HCT116 (cell line): ENCODE results near the gene ADIPOQ. TPM values are rescaled to one million over a fixed set of nuclear protein-coding genes. Genes with fewer than 3 reads are reported as not detected.
"Not testable (repeated sequence)": the region's sequence is repeated elsewhere in the genome, so short reads cannot be mapped to it uniquely, and the experiment has no call there.

Source experiments
- ATAC-seq: fragments of 200-7000 bp; cut with Tn5 transposase; 2 replicates; pipeline ENCODE4 v1.9.1; 2020; ENCODE audit warnings: mild to moderate bottlenecking, moderate library complexity
- BruUV-seq: library from RNA; stranded (reverse); fragments of 400-500 nt; replicated peaks from 2 replicates; lab custom pipeline; 2021; lab: Mats Ljungman, UMichigan
- CTCF ChIA-PET: fragments of 300-600 bp; sonication (Branson Sonifier 250); formaldehyde crosslinking; loops from one replicate; lab custom pipeline; 2021; ENCODE audit warnings: antibody characterized with exemption; lab: Charles Lee
- POLR2A ChIA-PET: fragments of 300-600, 350-600 bp; sonication (Branson Sonifier 250); formaldehyde crosslinking; loops from one replicate; lab custom pipeline; 2021; ENCODE audit warnings: antibody characterized with exemption; lab: Charles Lee
- RAD21 ChIA-PET, 2 experiments: fragments of 300-600 bp; sonication (Branson Sonifier 250); formaldehyde crosslinking; loops; one replicate each; lab custom pipeline; 2023; ENCODE audit warnings: low total read pairs in 2 of 2; ENCODE audit not compliant: uncharacterized antibody in 2 of 2, unreplicated experiment in 2 of 2, low non-redundant PET in 1 of 2; lab: Charles Lee
- DNase-seq: peaks from one replicate; pipeline ENCODE4 v3.0.0-alpha.2; 2010; ENCODE audit warnings: low read depth, low spot score
- H2AFZ ChIP-seq: fragments of 200-600 bp; shearing (Covaris generic), sonication (generic); 2 replicates; pipeline ENCODE4 v1.6.1; 2017; ENCODE audit warnings: low read depth, mixed run types, mixed read lengths, antibody characterized with exemption, low read length; ENCODE audit not compliant: poor library complexity, severe bottlenecking
- H3K27ac ChIP-seq: 2 replicates; pipeline ENCODE4 v1.5.1; 2012; ENCODE audit warnings: low read depth, low read length
- H3K27me3 ChIP-seq: fragments of 200-600 bp; sonication (generic); 2 replicates; pipeline ENCODE4 v1.6.1; 2016; ENCODE audit warnings: mixed run types, low read length, mixed read lengths; ENCODE audit not compliant: insufficient read depth
- H3K36me3 ChIP-seq, 2 experiments: fragments of 200-500 bp in 1 of 2; fragments of 200-600 bp in 1 of 2; sonication (Bioruptor generic) in 1 of 2; sonication (generic) in 1 of 2; 2 replicates each; pipeline versions ENCODE4 v1.5.1 to v1.6.1; 2014 to 2016; ENCODE audit warnings: low read length in 2 of 2, inconsistent platforms in 1 of 2, mixed read lengths in 1 of 2, mixed run types in 1 of 2; ENCODE audit not compliant: insufficient read depth in 2 of 2, control insufficient read depth in 1 of 2
- H3K4me1 ChIP-seq, 2 experiments: fragments of 200-600 bp in 1 of 2; sonication (generic) in 1 of 2; 2 replicates each; pipeline versions ENCODE4 v1.5.1 to v1.6.1; 2012 to 2017; ENCODE audit warnings: low read length in 2 of 2, inconsistent platforms in 1 of 2, mild to moderate bottlenecking in 1 of 2, mixed read lengths in 1 of 2, mixed run types in 1 of 2, moderate library complexity in 1 of 2; ENCODE audit not compliant: insufficient read depth in 2 of 2, control insufficient read depth in 1 of 2
- H3K4me2 ChIP-seq: fragments of 200-600 bp; sonication (generic); 2 replicates; pipeline ENCODE4 v1.6.1; 2017; ENCODE audit warnings: mixed run types, low read length, mixed read lengths
- H3K4me3 ChIP-seq, 2 experiments: fragments of 200-600 bp in 1 of 2; sonication (generic) in 1 of 2; replicated peaks in 1 of 2; 2 replicates each; pipeline ENCODE4 v1.5.1; 2011 to 2016; ENCODE audit warnings: low read length in 2 of 2, control low read depth in 1 of 2, low read depth in 1 of 2, mild to moderate bottlenecking in 1 of 2, mixed read lengths in 1 of 2, mixed run types in 1 of 2
- H3K79me2 ChIP-seq: fragments of 200-600 bp; sonication (generic); 2 replicates; pipeline ENCODE4 v1.6.1; 2017; ENCODE audit warnings: mild to moderate bottlenecking, mixed run types, low read length, moderate library complexity, mixed read lengths; ENCODE audit not compliant: insufficient read depth
- H3K9ac ChIP-seq: fragments of 200-600 bp; sonication (generic); 2 replicates; pipeline ENCODE4 v1.6.1; 2016; ENCODE audit warnings: low read length, mixed read lengths
- H3K9me2 ChIP-seq: fragments of 200-600 bp; sonication (generic), shearing (Covaris generic); 2 replicates; pipeline ENCODE4 v1.6.1; 2017; ENCODE audit warnings: mixed run types, mild to moderate bottlenecking, moderate library complexity; ENCODE audit not compliant: insufficient read depth
- H3K9me3 ChIP-seq, 2 experiments: fragments of 200-500 bp in 1 of 2; fragments of 200-600 bp in 1 of 2; sonication (Bioruptor generic) in 1 of 2; sonication (generic) in 1 of 2; 2 replicates each; pipeline ENCODE4 v1.6.1; 2014 to 2017; ENCODE audit warnings: low read length in 2 of 2, mixed read lengths in 2 of 2, inconsistent platforms in 1 of 2, low read depth in 1 of 2, mild to moderate bottlenecking in 1 of 2, mixed run types in 1 of 2, moderate library complexity in 1 of 2; ENCODE audit not compliant: control insufficient read depth in 1 of 2, insufficient read depth in 1 of 2
- H4K20me1 ChIP-seq: fragments of 200-600 bp; sonication (generic), shearing (Covaris generic); 2 replicates; pipeline ENCODE4 v1.6.1; 2017; ENCODE audit warnings: mixed run types, mild to moderate bottlenecking, moderate library complexity; ENCODE audit not compliant: insufficient read depth
- EZH2phosphoT487 ChIP-seq: fragments of 200-600 bp; IDR thresholded peaks from 2 replicates; pipeline ENCODE4 v1.6.1; 2018; ENCODE audit warnings: antibody characterized with exemption, borderline replicate concordance
- RAD21 ChIP-seq: IDR thresholded peaks from 2 replicates; pipeline ENCODE4 v1.6.1; 2012; ENCODE audit warnings: low read depth, mild to moderate bottlenecking
- REST ChIP-seq: IDR thresholded peaks from 2 replicates; pipeline ENCODE4 v1.6.1; 2012; ENCODE audit warnings: low read depth
- intact Hi-C: fragments of 100-400 bp; cut with micrococcal nuclease; formaldehyde crosslinking; loops from 2 replicates; pipeline ENCODE4 v1.10.0; 2022
- total RNA-seq: library from RNA; stranded (reverse); gene quantifications from one replicate; pipeline ENCODE4 v1.2.1, GENCODE V29; 2021; ENCODE audit not compliant: unreplicated experiment
- TF ChIP-seq, protein P1 (sequence below): IDR thresholded peaks from 2 replicates; pipeline ENCODE4 v1.6.1; 2012
- TF ChIP-seq, protein P2 (sequence below): IDR thresholded peaks from 2 replicates; pipeline ENCODE4 v1.6.1; 2011; ENCODE audit warnings: mild to moderate bottlenecking, low read length, moderate library complexity; ENCODE audit not compliant: insufficient replicate concordance; ENCODE audit errors: extremely low read depth

The ADIPOQ gene
- total RNA-seq, 1 experiment from 2014 or later = not detected

DNA sequence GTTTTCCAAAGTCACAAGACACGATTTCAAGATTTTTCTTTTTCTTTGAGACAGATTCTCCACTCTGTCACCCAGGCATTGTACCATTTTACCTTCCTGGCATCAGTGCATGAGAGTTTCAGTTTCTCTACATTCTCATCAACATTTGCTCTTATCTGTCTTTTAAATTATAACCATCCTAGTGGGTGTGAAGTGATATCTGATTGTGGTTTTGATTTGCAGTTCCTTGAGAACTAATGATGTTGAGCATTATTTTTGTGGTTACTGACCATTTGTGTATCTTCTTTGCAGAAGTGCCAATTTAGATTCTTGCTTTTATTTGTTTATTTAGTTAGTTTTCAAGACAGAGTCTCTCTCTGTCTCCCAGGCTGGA lies 41.2 kb downstream of the ADIPOQ start:
- DNase-seq (no peak), ATAC-seq (no peak)
- Histone ChIP-seq H3K9me3 (no peaks in the 10 kb centered on the region), H3K9ac (no peak overlapping the region), H3K4me2 (no peak overlapping the region), H3K36me3 (no peaks in the 10 kb centered on the region), H4K20me1 (no peaks in the 10 kb centered on the region)
- no TSS peak for BruUV-seq
- POLR2A ChIA-PET = no interaction called here
- no peak for TF ChIP-seq RAD21
- no peak for TF ChIP-seq REST
- TF ChIP-seq, protein P1, sequence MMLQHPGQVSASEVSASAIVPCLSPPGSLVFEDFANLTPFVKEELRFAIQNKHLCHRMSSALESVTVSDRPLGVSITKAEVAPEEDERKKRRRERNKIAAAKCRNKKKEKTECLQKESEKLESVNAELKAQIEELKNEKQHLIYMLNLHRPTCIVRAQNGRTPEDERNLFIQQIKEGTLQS = no peak
- TF ChIP-seq, protein P2, sequence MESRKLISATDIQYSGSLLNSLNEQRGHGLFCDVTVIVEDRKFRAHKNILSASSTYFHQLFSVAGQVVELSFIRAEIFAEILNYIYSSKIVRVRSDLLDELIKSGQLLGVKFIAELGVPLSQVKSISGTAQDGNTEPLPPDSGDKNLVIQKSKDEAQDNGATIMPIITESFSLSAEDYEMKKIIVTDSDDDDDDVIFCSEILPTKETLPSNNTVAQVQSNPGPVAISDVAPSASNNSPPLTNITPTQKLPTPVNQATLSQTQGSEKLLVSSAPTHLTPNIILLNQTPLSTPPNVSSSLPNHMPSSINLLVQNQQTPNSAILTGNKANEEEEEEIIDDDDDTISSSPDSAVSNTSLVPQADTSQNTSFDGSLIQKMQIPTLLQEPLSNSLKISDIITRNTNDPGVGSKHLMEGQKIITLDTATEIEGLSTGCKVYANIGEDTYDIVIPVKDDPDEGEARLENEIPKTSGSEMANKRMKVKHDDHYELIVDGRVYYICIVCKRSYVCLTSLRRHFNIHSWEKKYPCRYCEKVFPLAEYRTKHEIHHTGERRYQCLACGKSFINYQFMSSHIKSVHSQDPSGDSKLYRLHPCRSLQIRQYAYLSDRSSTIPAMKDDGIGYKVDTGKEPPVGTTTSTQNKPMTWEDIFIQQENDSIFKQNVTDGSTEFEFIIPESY = no peak
- TF ChIP-seq EZH2phosphoT487 = no peak
- TF ChIP-seq, all 23 proteins: peak for 0
- Histone ChIP-seq H3K27me3 (no peaks in the 10 kb centered on the region), H3K4me3 (no peak overlapping the region), H2AFZ (no peak overlapping the region), H3K79me2 (no peaks in the 10 kb centered on the region), H3K9me2 (no peaks in the 10 kb centered on the region), H3K4me1 (peaks cover 0 to 12% of the 10 kb centered on the region in 2 experiments; a peak in 2 of 4 replicates), H3K27ac (no peak overlapping the region)
- CTCF ChIA-PET = no interaction called here
- intact Hi-C loops = no loop called here
- RAD21 ChIA-PET = no interaction called here

DNA sequence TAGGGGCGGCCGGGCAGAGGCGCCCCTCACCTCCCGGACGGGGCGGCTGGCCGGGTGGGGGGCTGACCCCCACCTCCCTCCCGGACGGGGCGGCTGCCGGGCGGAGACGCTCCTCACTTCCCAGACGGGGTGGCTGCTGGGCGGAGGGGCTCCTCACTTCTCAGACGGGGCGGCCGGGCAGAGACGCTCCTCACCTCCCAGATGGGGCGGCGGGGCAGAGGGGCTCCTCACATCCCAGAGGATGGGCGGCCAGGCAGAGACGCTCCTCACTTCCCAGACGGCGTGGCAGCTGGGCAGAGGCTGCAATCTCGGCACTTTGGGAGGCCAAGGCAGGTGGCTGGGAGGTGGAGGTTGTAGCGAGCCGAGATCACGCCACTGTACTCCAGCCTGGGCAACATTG lies 42.4 kb downstream of the ADIPOQ start:
- BruUV-seq, H3K36me3 ChIP-seq, DNase-seq, RAD21 ChIA-PET, H3K79me2 ChIP-seq, H3K27ac ChIP-seq, H3K27me3 ChIP-seq, H3K4me3 ChIP-seq, CTCF ChIA-PET, POLR2A ChIA-PET, H3K4me2 ChIP-seq, H3K9me3 ChIP-seq, H4K20me1 ChIP-seq, H3K9ac ChIP-seq, H2AFZ ChIP-seq, H3K9me2 ChIP-seq, ATAC-seq, intact Hi-C loops: not testable (repeated sequence)
- H3K4me1 ChIP-seq = peaks cover 0 to 12% of the 10 kb centered on the region in 2 experiments; a peak in 2 of 4 replicates
